Measurements from ENCODE around the gene MSRB2.

GRCh38 chr10:23081221-23081750 is 14.1 kb upstream of the MSRB2 start:
- TF ChIP-seq, protein P1, sequence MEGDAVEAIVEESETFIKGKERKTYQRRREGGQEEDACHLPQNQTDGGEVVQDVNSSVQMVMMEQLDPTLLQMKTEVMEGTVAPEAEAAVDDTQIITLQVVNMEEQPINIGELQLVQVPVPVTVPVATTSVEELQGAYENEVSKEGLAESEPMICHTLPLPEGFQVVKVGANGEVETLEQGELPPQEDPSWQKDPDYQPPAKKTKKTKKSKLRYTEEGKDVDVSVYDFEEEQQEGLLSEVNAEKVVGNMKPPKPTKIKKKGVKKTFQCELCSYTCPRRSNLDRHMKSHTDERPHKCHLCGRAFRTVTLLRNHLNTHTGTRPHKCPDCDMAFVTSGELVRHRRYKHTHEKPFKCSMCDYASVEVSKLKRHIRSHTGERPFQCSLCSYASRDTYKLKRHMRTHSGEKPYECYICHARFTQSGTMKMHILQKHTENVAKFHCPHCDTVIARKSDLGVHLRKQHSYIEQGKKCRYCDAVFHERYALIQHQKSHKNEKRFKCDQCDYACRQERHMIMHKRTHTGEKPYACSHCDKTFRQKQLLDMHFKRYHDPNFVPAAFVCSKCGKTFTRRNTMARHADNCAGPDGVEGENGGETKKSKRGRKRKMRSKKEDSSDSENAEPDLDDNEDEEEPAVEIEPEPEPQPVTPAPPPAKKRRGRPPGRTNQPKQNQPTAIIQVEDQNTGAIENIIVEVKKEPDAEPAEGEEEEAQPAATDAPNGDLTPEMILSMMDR (IDR thresholded peaks at IDR 0.05), result no peak
- no peak for TF ChIP-seq EP300 (IDR thresholded peaks at IDR 0.05)
- no peak for TF ChIP-seq POLR2A (IDR thresholded peaks at IDR 0.05)

All from ovary (tissue), 3 donors.